NB4 (cell line): Measurements from ENCODE around the gene ZNF2.
"Not testable (repeated sequence)": the region's sequence is repeated elsewhere in the genome, so short reads cannot be mapped to it uniquely, and the experiment has no call there.

Experiments
- DNase-seq: peaks from one replicate; pipeline ENCODE4 v3.0.0; 2010; ENCODE audit warnings: low read depth
- H3K4me3 ChIP-seq: one replicate; pipeline ENCODE4 v1.5.1; 2011; ENCODE audit warnings: mild to moderate bottlenecking, low read depth, low read length, moderate library complexity
- MYC ChIP-seq: IDR thresholded peaks from 2 replicates; pipeline ENCODE4 v1.6.1; 2011; ENCODE audit warnings: low read depth, low read length
- POLR2A ChIP-seq: IDR thresholded peaks from 2 replicates; pipeline ENCODE4 v1.6.1; 2011; ENCODE audit warnings: mild to moderate bottlenecking; ENCODE audit not compliant: insufficient read length; ENCODE audit errors: extremely low read depth
- TF ChIP-seq, protein P1 (sequence below): IDR thresholded peaks from one replicate; pipeline ENCODE4 v1.5.1; 2012; ENCODE audit warnings: low read depth, low read length
- TF ChIP-seq, protein P2 (sequence below): IDR thresholded peaks from 2 replicates; pipeline ENCODE4 v1.6.1; 2011; ENCODE audit warnings: low read depth, low read length

ZNF2 gene

DNA sequence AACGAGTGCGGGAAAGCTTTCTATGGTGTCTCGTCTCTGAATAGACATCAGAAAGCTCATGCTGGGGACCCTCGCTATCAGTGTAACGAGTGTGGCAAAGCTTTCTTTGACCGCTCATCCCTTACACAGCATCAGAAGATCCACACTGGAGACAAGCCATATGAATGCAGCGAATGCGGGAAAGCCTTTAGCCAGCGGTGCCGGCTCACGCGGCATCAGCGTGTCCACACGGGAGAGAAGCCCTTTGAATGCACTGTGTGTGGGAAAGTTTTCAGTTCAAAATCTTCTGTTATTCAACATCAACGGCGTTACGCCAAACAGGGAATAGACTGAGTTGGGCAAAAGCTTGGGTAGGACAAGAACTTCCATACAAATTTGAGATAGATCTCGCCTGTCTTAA lies 16.2 kb downstream of the ZNF2 start:
- H3K4me3 ChIP-seq = no peak overlapping the region
- TF ChIP-seq, protein P1, sequence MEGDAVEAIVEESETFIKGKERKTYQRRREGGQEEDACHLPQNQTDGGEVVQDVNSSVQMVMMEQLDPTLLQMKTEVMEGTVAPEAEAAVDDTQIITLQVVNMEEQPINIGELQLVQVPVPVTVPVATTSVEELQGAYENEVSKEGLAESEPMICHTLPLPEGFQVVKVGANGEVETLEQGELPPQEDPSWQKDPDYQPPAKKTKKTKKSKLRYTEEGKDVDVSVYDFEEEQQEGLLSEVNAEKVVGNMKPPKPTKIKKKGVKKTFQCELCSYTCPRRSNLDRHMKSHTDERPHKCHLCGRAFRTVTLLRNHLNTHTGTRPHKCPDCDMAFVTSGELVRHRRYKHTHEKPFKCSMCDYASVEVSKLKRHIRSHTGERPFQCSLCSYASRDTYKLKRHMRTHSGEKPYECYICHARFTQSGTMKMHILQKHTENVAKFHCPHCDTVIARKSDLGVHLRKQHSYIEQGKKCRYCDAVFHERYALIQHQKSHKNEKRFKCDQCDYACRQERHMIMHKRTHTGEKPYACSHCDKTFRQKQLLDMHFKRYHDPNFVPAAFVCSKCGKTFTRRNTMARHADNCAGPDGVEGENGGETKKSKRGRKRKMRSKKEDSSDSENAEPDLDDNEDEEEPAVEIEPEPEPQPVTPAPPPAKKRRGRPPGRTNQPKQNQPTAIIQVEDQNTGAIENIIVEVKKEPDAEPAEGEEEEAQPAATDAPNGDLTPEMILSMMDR = no peak
- TF ChIP-seq MYC (no peak), POLR2A (no peak)
- TF ChIP-seq, protein P2, sequence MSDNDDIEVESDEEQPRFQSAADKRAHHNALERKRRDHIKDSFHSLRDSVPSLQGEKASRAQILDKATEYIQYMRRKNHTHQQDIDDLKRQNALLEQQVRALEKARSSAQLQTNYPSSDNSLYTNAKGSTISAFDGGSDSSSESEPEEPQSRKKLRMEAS = no peak
- no peak for DNase-seq

DNA sequence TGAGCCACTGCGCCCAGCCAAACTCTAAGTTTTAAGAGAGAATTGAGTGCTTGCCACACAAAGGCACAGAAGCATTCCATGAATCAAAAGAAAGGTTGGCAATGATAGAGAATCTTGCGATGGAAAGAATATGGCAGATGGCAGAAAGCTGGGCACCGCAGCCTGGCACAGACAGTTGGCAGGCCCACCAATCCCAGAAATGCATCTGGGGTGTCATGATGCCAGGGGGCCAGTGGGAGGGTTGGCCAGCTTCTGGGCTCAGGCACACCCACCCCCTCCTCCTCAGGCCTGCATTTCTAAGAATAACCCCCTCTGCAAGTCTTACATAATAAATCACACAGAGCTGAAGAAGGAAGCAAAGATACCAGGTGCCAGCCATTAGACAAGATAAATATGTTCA lies 19.6 kb downstream of the ZNF2 start:
- TF ChIP-seq, protein P1 = no peak
- no peak for TF ChIP-seq MYC
- TF ChIP-seq, protein P2 = no peak
- TF ChIP-seq POLR2A = no peak
- H3K4me3 ChIP-seq = no peak overlapping the region
- no peak for DNase-seq

DNA sequence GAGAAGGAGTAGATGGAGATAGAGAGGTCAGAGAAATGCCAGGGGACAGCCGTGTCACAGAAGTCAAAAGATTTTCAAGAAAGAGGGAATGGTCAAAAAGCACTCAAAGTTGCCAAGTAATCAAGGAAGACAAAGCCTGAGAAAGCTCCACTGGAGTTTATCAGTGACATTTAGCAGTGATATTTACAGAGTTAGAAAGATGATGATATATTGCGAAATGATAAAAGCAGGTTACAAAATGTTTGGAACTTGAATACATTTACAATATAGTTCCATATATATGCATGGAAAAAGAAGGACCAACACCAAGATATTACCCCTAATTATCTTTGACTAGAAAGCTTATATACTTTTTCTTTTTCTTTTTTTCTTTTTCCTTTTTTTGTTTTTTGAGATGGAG lies 20.4 kb downstream of the ZNF2 start:
- TF ChIP-seq, protein P2 = no peak
- TF ChIP-seq, protein P1 = no peak
- TF ChIP-seq POLR2A (no peak), MYC (no peak)
- no peak for DNase-seq

DNA sequence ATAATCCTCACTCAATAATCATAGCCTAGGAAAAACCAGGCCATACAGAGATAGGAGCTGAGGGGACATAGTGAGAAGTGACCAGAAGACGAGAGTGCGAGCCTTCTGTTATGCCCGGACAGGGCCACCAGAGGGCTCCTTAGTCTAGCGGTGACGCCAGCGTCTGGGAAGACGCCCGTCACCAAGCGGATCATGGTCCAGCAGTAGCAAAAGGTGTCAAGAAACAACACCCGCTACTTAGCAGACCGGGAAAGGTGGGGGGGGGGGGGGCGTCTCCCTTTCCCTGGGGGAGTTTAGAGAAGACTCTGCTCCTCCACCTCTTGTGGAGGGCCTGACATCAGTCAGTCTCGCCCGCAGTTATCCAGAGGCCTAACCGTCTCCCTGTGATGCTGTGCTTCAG lies 27.3 kb downstream of the ZNF2 start:
- peak; percentile 16 for DNase-seq
- TF ChIP-seq, protein P1 = peak; percentile 50
- not testable (repeated sequence) for H3K4me3 ChIP-seq

More for the DNA sequence above, 20.4 kb downstream of the ZNF2 start:
- H3K4me3 ChIP-seq = no peak overlapping the region

DNA sequence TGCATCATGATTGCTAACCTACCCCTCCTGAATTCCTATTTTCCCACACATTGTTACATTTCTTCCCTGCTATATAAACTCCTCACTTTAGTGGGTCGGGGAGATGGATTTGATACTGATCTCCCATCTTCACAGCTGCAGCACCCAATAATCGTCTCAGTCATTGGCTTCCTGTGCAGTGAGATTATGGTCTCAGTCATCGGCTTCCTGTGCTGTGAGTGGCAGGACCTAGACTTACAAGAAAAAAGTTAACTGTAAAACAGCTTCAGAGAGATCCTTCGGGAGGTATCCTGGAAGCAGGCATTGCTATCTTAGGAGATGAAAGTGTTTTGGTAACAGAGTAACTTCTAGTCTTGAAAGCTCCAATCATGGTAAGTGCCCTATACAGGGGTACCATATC lies 38.3 kb downstream of the ZNF2 start:
- no peak for DNase-seq
- H3K4me3 ChIP-seq = no peak overlapping the region
- TF ChIP-seq, protein P1 = no peak
- TF ChIP-seq, protein P2 = no peak

DNA sequence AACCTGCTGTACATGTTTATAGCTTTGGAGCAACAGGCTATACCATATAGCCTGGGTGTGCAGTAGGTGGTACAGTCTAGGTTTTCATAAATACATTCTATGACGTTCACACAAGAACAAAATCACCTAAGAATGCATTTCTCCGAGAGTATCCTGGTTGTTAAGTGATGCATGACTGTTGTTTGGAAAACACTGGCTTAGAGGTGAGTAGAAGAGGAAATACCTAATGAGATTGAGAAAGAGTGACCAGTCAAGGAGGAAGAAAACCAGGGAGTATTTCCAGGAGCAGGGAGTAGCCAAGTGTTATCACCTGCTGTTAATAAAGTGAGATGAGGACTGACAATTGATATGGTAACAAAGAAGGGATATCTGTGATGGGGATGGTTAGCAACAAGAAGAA lies 38.8 kb downstream of the ZNF2 start:
- no peak for DNase-seq
- H3K4me3 ChIP-seq = no peak overlapping the region
- TF ChIP-seq POLR2A (no peak), MYC (no peak)
- TF ChIP-seq, protein P1 = no peak
- TF ChIP-seq, protein P2 = no peak
